NCI-H526 treated with DMSO at 0.1 percent for 48 hours (cell line): ENCODE results near the gene CNTN5.
"Not testable (repeated sequence)": the region's sequence is repeated elsewhere in the genome, so short reads cannot be mapped to it uniquely, and the experiment has no call there.

ENCODE experiments used
- DNase-seq: peaks from one replicate; lab custom pipeline; 2025; lab: John Stamatoyannopoulos, UW

CNTN5 gene

DNA sequence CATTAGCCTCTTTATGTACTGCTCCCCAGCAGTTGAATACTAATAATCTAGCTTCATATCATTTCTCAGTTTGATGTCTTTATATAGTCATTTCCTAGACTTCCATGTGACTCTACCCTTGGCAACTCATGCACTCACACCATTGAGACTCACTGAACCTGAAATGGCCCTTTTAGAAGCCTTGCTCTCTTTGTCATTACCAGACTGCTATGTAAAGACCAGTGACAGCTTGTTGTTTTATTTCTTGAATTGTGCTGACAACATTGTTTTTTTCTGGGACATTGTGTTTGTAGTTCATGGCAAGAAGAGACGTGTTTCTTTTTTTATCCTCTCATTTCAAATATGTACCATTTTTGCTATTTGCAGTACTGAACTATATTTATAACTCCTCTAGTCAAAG, 256.5 kb downstream of the CNTN5 start:
- no peak for DNase-seq

DNA sequence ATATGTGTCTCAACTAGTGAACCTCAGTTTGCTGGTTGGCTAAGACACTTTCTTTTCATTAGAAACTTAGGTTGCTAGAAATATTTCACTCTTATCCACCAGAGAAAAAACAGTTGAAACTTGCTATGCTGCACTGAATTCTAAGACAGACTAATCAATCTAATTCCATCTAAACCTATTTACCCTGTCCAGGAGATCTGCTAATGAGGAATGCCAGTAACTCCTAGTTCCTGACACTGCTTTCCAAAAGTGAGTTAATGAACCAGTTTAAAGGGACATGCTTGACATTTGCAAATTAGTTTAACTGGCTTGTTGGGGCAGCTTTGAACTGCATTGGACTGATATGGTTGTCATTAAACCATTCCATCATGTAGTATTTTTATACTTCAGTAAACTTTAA, 258.5 kb downstream of the CNTN5 start:
- DNase-seq, result no peak

DNA sequence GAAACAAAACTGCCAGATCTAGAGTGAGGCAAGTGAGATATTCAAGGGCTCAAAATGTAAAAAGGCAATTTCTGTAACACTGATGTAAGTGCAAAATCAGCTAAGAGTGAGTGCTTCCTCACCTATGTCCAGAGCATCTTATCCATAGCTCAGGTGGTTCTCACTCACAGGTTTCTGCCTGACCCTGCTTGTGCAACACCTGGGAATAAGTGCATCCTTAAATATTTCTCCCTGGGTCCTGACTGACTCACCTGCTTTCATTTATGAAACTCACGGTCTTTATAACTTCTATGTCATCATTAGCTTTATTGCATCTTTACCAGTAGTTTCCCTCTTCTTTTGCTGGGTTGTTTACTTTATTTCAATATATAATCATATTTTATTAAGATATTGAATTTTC, 260.6 kb downstream of the CNTN5 start:
- no peak for DNase-seq

- not testable (repeated sequence) for DNase-seq
Measured at GRCh38 chr11:99297925-99298324, 277.2 kb downstream of the CNTN5 start.

DNA sequence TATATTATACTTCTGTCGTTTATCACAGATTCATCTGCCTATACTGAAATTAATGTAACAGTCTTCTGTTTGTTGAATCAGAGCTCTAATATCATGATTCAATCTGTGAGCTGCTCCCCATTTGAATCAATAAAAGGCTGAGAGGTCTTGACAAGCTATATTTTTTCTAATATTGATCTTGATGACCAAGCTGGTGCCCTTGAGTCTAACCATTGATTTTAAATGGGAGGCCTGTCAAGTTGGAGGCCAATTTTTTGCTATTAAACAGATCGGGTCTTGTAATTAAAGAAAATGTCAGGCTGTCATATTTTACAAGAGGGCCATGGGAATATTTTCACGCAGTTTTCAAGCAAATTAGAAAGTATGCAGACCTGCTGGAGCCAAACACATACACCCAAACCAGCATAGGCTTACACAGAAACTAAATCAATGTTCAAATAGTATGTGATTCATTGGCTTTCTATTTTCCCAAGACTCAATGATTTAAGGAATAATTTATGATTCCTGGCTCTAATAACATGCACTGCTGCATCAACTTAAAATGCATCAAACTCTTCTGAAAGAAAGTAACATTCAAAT, 286.9 kb downstream of the CNTN5 start:
- DNase-seq, result no peak

GRCh38 chr11:99311870-99312269, 291.1 kb downstream of the CNTN5 start:
- DNase-seq, result no peak

DNA sequence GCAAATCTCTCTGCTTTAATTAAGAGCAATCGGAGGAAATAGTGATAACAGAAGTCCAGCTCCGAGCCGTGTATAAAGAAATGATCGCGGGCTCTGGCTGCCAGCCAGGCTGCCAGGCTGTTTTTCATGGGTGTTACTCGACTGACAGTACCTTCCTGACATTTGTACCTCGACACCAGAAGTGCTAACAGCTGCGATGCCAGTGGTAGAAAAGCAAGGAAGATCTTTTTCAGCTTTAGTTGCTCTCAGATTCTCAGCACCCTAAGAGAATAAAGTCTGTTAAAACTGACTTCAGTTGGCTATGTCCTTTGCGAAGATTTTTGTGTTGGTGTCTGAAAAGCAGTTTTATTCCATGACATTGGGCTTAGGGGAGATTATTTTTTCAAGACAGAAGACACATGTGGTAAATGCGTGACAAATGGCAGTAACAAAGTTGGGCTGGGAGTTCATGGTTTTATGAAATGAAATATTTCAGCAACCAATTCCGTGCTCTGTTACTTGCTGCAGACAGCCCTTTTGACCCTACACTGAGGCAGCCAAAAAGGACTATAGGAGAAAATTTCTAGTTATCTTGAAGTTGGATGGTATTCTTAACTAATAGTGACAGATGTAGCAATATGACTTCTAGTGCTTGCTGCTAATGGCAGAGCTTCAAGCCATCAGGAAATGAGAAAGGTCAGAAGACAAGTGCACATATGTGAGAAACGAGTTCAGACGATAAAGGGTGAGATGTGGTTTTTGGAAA, 296.2 kb downstream of the CNTN5 start:
- DNase-seq, result no peak

DNA sequence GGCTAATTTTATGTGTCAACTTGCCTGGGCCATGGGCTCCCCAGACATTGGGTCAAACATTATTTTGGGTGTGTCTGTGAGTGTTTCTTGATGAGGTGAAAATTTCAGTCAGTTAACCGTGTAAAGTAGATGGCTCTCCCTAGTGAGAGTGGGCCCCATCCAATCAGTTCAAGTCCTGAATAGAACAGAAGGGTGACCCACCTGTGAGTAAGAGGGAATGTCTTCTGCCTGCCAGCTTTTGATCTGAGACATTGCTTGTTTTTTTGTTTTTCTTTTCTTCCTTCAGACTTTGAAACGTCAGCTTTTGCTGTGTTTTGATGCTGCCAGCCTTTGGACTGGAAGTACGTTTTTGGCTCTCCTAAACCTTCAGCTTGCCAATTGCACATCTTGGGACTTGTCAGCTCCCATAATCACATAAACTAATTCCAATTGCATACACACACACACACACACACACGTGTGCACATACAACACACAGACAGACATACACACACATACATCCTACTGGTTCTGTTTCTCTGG, 300.1 kb downstream of the CNTN5 start:
- DNase-seq, result no peak

- DNase-seq, result no peak
Measured at GRCh38 chr11:99325847-99326246, 305.1 kb downstream of the CNTN5 start.

GRCh38 chr11:99327066-99327465, 306.3 kb downstream of the CNTN5 start:
- DNase-seq, result no peak

DNA sequence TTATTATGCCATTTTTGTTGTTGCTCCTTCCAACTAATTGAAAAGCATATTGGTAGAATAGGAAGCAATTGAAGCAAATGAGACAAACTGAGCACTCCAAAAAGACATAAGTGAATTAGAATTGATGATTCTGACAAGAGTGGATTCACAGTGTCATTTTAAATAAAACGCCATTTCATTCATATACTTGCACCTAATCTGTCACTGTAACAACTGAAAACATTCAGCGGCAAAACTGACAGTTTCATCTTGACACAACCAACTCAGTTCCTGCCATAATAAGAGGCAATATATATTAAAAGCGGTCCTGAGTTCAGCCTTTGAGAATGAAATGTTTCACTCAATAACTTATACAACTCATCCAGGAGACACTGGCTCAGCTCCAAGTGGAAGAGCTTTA, 306.8 kb downstream of the CNTN5 start:
- DNase-seq, result no peak

GRCh38 chr11:99333621-99334020, 312.9 kb downstream of the CNTN5 start:
- no peak for DNase-seq

DNA sequence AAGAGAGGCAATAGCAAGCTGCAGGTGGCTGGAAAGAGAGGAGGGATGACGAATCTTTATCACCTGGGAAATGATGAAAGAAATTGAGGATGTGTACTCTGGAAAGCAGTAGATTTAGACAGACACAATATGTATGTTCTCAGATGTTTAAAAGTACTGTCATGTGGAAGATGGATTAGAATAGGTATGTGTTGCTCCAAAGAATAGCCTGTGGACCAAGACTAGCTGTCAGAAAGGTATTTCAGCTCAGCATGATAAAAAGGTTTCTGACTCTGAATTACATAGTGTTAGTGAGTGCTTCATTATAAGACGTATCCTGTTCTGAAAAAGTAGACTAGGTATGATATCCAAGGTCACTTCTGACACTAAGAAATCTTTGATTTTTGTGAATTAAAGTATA, 322.4 kb downstream of the CNTN5 start:
- DNase-seq, result no peak

DNA sequence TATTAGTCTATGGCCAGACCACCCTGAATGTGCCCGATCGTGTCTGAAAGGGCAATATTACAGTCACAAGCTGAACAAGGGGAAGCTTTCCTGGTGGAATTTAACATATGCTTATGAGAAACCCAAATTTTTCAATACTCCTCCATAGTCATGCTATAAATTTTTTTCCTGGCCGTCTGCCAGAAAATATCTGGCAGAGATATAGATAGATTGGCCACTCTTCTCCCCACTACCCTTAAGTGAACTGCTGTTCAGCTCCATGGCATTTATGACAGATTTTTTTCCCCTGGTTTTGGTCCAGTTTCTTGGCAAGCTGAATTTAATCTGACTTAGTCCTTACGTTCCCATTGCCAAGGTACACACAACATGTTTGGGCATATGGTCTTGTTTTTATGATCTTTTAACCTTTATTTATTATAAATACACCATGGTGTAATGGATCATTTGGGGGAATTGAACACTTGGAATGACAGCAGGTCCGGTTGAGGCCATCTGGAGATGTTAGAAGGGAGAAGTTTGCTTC, 328.5 kb downstream of the CNTN5 start:
- no peak for DNase-seq

- DNase-seq, result no peak
Measured at GRCh38 chr11:99351624-99352023, 330.9 kb downstream of the CNTN5 start.

- no peak for DNase-seq
Measured at GRCh38 chr11:99352642-99353041, 331.9 kb downstream of the CNTN5 start.

DNA sequence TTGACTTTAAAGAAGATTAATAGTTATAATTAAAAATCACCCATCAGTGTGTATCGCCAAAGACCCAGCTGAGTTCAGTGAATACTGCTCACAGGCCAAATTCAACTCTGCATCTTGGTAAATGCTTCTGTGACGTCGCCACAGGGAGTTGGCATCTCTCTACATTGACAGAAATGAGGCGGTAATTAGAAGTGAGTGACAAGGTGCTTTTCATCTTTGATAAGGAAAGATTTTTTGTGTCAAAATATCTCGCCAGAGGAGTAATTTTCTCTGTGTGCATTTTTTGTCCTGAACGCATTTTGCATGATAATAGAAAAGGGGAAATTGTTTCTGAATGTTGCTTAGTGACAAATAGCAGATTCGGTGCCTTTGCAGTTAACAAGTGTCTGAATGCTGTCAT, 345.8 kb downstream of the CNTN5 start:
- no peak for DNase-seq

GRCh38 chr11:99368583-99368982, 347.8 kb downstream of the CNTN5 start:
- DNase-seq, result no peak

DNA sequence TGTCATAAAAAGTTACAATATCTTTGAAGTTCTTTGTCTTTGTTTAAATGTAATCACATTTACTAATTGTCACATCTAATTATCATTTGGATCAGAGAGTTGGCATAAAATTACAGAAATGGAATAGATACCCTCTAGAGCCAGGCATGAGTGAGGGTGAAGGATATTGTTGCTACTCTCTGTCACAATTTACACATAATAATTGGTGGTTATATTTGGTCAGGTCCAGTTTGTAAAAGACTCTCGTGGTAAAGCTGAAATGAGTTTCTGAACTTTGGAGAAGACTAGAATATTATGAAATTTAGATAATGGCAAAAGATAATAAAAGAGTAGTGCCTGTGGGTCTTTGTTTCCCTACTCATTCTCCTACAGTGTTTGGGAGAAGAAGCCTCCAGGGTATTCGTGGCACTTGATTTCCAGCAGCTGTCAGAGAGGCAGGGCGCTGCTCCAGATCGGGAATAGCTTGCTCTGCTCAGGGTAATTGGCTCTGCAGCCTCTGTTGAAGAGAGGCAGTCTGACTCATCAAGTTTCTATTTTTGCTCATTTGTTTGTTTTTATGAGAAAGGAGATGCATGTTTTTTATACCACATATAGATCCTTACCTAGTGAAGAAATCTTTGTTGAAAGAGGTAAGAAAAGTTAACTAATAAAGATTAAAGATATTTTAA, 349.9 kb downstream of the CNTN5 start:
- DNase-seq, result no peak

GRCh38 chr11:99371257-99371656, 350.5 kb downstream of the CNTN5 start:
- no peak for DNase-seq

DNA sequence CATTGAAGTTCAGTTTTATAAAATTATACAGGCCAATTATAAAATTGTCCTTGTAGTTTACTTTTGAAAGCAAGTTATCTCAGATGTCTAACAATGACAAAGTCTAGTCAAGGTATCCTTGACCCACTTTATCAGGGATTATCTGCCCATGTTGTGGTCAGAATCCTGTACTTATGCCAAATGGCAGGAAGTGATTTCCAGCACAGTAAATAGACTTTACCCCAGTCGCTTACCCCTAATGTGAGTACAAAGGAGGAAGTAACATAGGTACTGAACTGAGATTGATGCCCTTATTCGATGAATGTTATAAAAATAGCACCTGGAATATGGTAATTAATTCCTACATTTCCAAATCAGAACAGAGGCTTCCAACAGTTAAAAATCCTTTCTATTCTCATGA, 355.7 kb downstream of the CNTN5 start:
- DNase-seq, result no peak

DNA sequence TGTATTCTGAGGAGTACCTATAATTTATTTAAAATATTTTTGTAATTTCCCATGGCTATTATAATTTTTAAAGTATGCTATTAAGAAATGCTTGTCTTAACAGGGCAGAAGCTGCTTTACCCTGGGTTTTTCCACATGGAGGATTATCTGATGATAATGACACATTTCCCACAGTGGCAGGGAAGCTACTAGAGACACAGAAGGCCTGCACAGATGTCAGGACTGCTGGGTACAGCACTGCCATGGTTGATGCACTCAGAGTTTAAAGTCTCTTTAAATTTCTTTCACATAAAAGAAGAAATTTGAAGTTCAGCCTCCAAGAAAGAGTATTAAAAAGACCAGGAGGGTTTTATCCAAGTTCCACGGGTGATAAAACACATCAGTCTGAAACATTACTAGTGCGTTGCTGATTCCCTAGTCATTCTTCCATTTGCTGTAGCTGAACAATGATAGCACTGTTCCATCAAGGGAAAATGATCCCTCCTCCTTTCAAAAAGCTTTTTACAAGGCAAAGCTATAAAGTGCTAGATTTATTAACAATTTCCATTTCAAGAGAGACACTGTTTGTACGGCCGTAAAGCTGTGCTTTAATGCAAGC, 363.0 kb downstream of the CNTN5 start:
- DNase-seq, result peak; percentile 25

GRCh38 chr11:99391245-99391644, 370.5 kb downstream of the CNTN5 start:
- DNase-seq, result no peak
